ENCODE results near the gene ADRM1. TPM values are rescaled to one million over a fixed set of nuclear protein-coding genes. Genes with fewer than 3 reads are reported as not detected.
A peak's percentile ranks its signal among the peaks of the same experiment; 100 is the strongest.

Gene ADRM1
- total and polyA plus RNA-seq, 2 of the 4 experiments (the other 2 are of a cell fraction) = 103 to 149 TPM

DNA sequence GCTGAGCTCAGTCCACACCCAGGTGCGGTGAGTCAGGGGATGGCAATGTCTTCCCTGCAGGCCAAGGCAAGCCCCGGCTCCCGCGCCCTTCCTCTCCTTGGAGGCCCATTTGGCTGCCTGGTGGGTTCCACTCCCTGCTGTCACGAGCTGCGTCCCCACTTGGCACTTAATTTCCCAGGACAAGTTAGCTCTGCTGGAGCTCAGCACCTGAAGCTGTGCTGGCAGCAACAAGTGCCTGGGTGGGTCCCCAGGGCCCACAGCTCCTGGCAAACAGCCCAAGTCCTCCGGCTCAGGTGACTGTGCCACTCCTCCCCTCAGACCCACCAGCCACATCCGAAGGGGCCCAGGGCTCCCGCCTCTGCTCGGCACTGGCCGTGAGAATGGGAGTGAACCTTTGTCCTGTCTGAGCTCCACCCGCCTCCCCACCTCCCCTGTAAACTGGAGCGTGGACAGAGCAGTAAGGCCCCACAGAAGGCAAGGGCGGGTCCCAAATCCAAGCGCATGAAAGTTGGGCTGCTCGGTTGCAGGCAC lies 47.4 kb downstream of the ADRM1 start:
- H2AK9ac ChIP-seq (replicated peaks; ENCODE audit: low read depth, low read length, poor library complexity) = no peak overlapping the region
- H3K9ac ChIP-seq (ENCODE audit: low read depth, low read length) = no peak overlapping the region
- no peak overlapping the region for H2BK15ac ChIP-seq (ENCODE audit: low read depth, low read length)
- in situ Hi-C loops (cut with MboI; ENCODE audit: low sequenced_read_pairs) = no loop called here
- H3K79me1 ChIP-seq (ENCODE audit: low read depth in 1 of 2, low read length in 2 of 2) = no peaks in the 10 kb centered on the region
- H2BK5ac ChIP-seq (ENCODE audit: low read depth, low read length, poor library complexity, severe bottlenecking) = no peak overlapping the region
- no peaks in the 10 kb centered on the region for H3K9me1 ChIP-seq (ENCODE audit: insufficient read depth, low read length)
- H3K23ac ChIP-seq (ENCODE audit: low read depth, low read length) = no peak overlapping the region
- DNase-seq (no peak), ATAC-seq (ENCODE audit: low read depth) (no peak)
- H3K56ac ChIP-seq (ENCODE audit: extremely low read depth, insufficient read depth, low read length) = no peak overlapping the region
- no peak overlapping the region for H4K8ac ChIP-seq (ENCODE audit: low read depth in 2 of 2, low read length in 2 of 2)
- H3K4me3 ChIP-seq (ENCODE audit: insufficient read depth, low read depth, low read length) = no peak overlapping the region
- no TSS peak for BruUV-seq (replicated peaks)
- WGBS, 2 experiments (ENCODE audit: extremely low coverage in 2 of 2, insufficient read length in 1 of 2) = 88% methylated on average over 5 of the region's 16 CpGs; no CpG with 5 or more reads in 1 of the 2 experiments
- no peaks in the 10 kb centered on the region for H3K9me3 ChIP-seq (ENCODE audit: control insufficient read depth, insufficient read depth, low read length)
- no peak overlapping the region for H4K91ac ChIP-seq (ENCODE audit: insufficient read depth, low read depth, low read length)
- H3K4me1 ChIP-seq (ENCODE audit: control insufficient read depth, insufficient read depth, low read length) = peaks cover under 1% of the 10 kb centered on the region; the same call in 1 of the 2 replicates
- intact Hi-C loops (cut with micrococcal nuclease) = no loop called here
- H2AK5ac ChIP-seq (ENCODE audit: low read depth, low read length) = no peak overlapping the region
- H2BK20ac ChIP-seq (ENCODE audit: low read depth, low read length) = no peak overlapping the region
- H3K18ac ChIP-seq (ENCODE audit: low read depth, low read length) = no peak overlapping the region
- no peak overlapping the region for H3K27ac ChIP-seq (ENCODE audit: insufficient read depth, low read length)
- CTCF ChIA-PET = no interaction called here
- peaks cover 9% of the 10 kb centered on the region; the same call in 1 of the 2 replicates for H3K36me3 ChIP-seq (ENCODE audit: control insufficient read depth, insufficient read depth, low read length)
- no peaks in the 10 kb centered on the region for H3K27me3 ChIP-seq (ENCODE audit: control insufficient read depth, insufficient read depth, low read length)
- H3K4ac ChIP-seq (ENCODE audit: low read depth, low read length) = no peak overlapping the region
- H4K20me1 ChIP-seq (ENCODE audit: insufficient read depth, low read length) = no peaks in the 10 kb centered on the region
- no peak overlapping the region for H3K14ac ChIP-seq (replicated peaks; ENCODE audit: low read depth, low read length)
- H2AFZ ChIP-seq (replicated peaks; ENCODE audit: low read length, poor library complexity) = peak overlapping the region; percentile 43
- no peak overlapping the region for H3K4me2 ChIP-seq (ENCODE audit: low read depth, low read length)
- dilution Hi-C loops (cut with HindIII; ENCODE audit: low sequenced_read_pairs, unreplicated experiment) = no loop called here
- H4K5ac ChIP-seq (ENCODE audit: low read depth, low read length) = no peak overlapping the region
- no peak overlapping the region for H2BK120ac ChIP-seq (ENCODE audit: low read depth, low read length)
- POLR2A ChIA-PET (ENCODE audit: unreplicated experiment) = no interaction called here
- TF ChIP-seq CTCF (conservative IDR thresholded peaks at IDR 0.05; ENCODE audit: low read depth, low read length) (no peak), FOS (IDR thresholded peaks at IDR 0.05; ENCODE audit: low read depth, low read length) (no peak), POLR2A (IDR thresholded peaks at IDR 0.05; ENCODE audit: low read depth, low read length) (no peak), RFX5 (IDR thresholded peaks at IDR 0.05; ENCODE audit: low read depth, low read length) (no peak)
